Neural progenitor cell (in vitro differentiated cells): ENCODE data around the gene RAB9A. TPM values are rescaled to one million over a fixed set of nuclear protein-coding genes. Genes with fewer than 3 reads are reported as not detected.
"Not testable (repeated sequence)": the region's sequence is repeated elsewhere in the genome, so short reads cannot be mapped to it uniquely, and the experiment has no call there.

Experiments
- DNase-seq: peaks from one replicate; pipeline ENCODE4 v3.0.0-alpha.2; 2016; ENCODE audit warnings: low spot score
- H2AFZ ChIP-seq: fragments of 200-600 bp; sonication (generic); replicated peaks from 2 replicates; pipeline ENCODE4 v1.6.1; 2016; ENCODE audit warnings: antibody characterized with exemption
- H3F3A ChIP-seq: fragments of 200-600 bp; sonication (generic); 2 replicates; pipeline ENCODE4 v1.6.1; 2016; ENCODE audit warnings: antibody characterized with exemption, low read depth
- H3K27ac ChIP-seq: fragments of 200-600 bp; sonication (generic); 2 replicates; pipeline ENCODE4 v1.5.1; 2016; ENCODE audit warnings: mild to moderate bottlenecking
- H3K27me3 ChIP-seq: fragments of 200-600 bp; sonication (generic); 2 replicates; pipeline ENCODE4 v1.6.1; 2016; ENCODE audit warnings: mild to moderate bottlenecking, moderate library complexity
- H3K36me3 ChIP-seq: fragments of 200-600 bp; sonication (generic); 2 replicates; pipeline ENCODE4 v1.5.1; 2016
- H3K4me1 ChIP-seq: fragments of 200-600 bp; sonication (generic); 2 replicates; pipeline ENCODE4 v1.6.1; 2016; ENCODE audit warnings: mixed run types
- H3K4me2 ChIP-seq: fragments of 200-600 bp; sonication (generic); 2 replicates; pipeline ENCODE4 v1.6.1; 2016
- H3K4me3 ChIP-seq: fragments of 200-600 bp; sonication (generic); 2 replicates; pipeline ENCODE4 v1.5.1; 2016
- H3K79me2 ChIP-seq: fragments of 200-600 bp; sonication (generic); 2 replicates; pipeline ENCODE4 v1.6.1; 2016; ENCODE audit warnings: low read depth
- H3K9ac ChIP-seq: fragments of 200-600 bp; sonication (generic); 2 replicates; pipeline ENCODE4 v1.6.1; 2016
- H3K9me3 ChIP-seq: fragments of 200-600 bp; sonication (generic); 2 replicates; pipeline ENCODE4 v1.5.1; 2016; ENCODE audit warnings: low read depth
- H4K20me1 ChIP-seq: fragments of 200-600 bp; sonication (generic); 2 replicates; pipeline ENCODE4 v1.6.1; 2016; ENCODE audit warnings: low read depth
- H3K27ac Mint-ChIP-seq: 3 replicates; pipeline ENCODE4 v1.8.0; 2021; ENCODE audit warnings: mixed read lengths
- H3K27me3 Mint-ChIP-seq: 2 replicates; pipeline ENCODE4 v1.8.0; 2022; ENCODE audit warnings: low read depth, mild to moderate bottlenecking, inconsistent platforms, moderate library complexity, mixed read lengths; ENCODE audit not compliant: insufficient read depth
- H3K36me3 Mint-ChIP-seq: 3 replicates; pipeline ENCODE4 v1.8.0; 2021; ENCODE audit warnings: mixed read lengths
- H3K4me1 Mint-ChIP-seq: 3 replicates; pipeline ENCODE4 v1.8.0; 2021; ENCODE audit warnings: mixed read lengths
- H3K4me3 Mint-ChIP-seq: 3 replicates; pipeline ENCODE4 v1.8.0; 2021; ENCODE audit warnings: mild to moderate bottlenecking, moderate library complexity, mixed read lengths
- H3K9me3 Mint-ChIP-seq: 3 replicates; pipeline ENCODE4 v1.8.0; 2020; ENCODE audit warnings: mixed read lengths
- CTCF ChIP-seq: fragments of 200-600 bp; sonication (generic); IDR thresholded peaks from 2 replicates; pipeline ENCODE4 v1.5.1; 2017; ENCODE audit warnings: antibody characterized with exemption, mild to moderate bottlenecking
- EZH2 ChIP-seq: fragments of 200-600 bp; sonication (generic); IDR thresholded peaks from 2 replicates; pipeline ENCODE4 v1.6.1; 2017; ENCODE audit warnings: antibody characterized with exemption, mild to moderate bottlenecking, moderate library complexity
- EZH2phosphoT487 ChIP-seq: fragments of 200-600 bp; sonication (generic); IDR thresholded peaks from 2 replicates; pipeline ENCODE4 v1.6.1; 2017; ENCODE audit warnings: antibody characterized with exemption
- total RNA-seq: library from RNA; depleted of rRNA; stranded (reverse); fragments of >200 nt; gene quantifications from 2 replicates; pipeline ENCODE4 v1.2.3, GENCODE V29; 2015; ENCODE audit warnings: low replicate concordance

Gene RAB9A
- total RNA-seq, 1 donor from 2014 or later, result 30.5 TPM

DNA sequence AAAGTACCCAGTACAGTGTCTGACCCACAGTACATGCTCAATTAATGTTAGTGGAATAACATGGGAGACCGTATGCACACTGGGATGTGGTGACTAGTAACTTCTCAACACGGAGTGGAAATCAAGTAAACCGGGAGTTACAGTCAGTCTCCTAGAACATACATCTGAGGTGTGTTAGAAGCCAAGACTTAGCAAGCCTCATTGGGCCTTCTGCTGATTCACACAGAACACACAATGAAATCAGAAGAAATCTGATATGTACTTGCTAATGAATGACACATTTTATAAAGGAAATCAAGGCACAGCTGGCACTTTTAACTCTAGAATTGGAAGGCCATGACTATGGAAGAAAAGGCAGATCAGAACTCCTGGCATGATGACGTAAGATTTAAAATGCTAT, 32.4 kb downstream of the RAB9A start:
- Histone ChIP-seq H4K20me1 (no peaks in the 10 kb centered on the region), H2AFZ (no peak overlapping the region), H3K9me3 (no peaks in the 10 kb centered on the region), H3K4me3 (no peak overlapping the region), H3K27ac (no peak overlapping the region), H3K4me2 (no peak overlapping the region), H3K36me3 (no peaks in the 10 kb centered on the region), H3K27me3 (no peaks in the 10 kb centered on the region), H3K79me2 (peaks cover 13% of the 10 kb centered on the region), H3F3A (no peaks in the 10 kb centered on the region), H3K4me1 (no peaks in the 10 kb centered on the region), H3K9ac (no peak overlapping the region)
- Mint-ChIP-seq H3K4me3 (no peak overlapping the region), H3K27me3 (no peaks in the 10 kb centered on the region), H3K36me3 (peaks cover 29% of the 10 kb centered on the region), H3K4me1 (peaks cover 23% of the 10 kb centered on the region), H3K27ac (no peak overlapping the region), H3K9me3 (peaks cover 17% of the 10 kb centered on the region)
- TF ChIP-seq EZH2 (no peak), EZH2phosphoT487 (no peak), CTCF (no peak)
- DNase-seq, result no peak

GRCh38 chrX:13721819-13722519, 33.0 kb downstream of the RAB9A start:
- H3K27ac Mint-ChIP-seq, result no peak overlapping the region
- Histone ChIP-seq H3K27me3 (no peaks in the 10 kb centered on the region), H3K4me3 (no peak overlapping the region), H3K36me3 (no peaks in the 10 kb centered on the region), H3F3A (no peaks in the 10 kb centered on the region), H3K9me3 (no peaks in the 10 kb centered on the region), H2AFZ (no peak overlapping the region), H3K4me2 (no peak overlapping the region), H3K4me1 (no peaks in the 10 kb centered on the region), H3K27ac (no peak overlapping the region), H3K79me2 (peaks cover 13% of the 10 kb centered on the region), H4K20me1 (no peaks in the 10 kb centered on the region), H3K9ac (no peak overlapping the region)
- H3K4me3 Mint-ChIP-seq, result no peak overlapping the region
- DNase-seq, result no peak
- peaks cover 32% of the 10 kb centered on the region for H3K36me3 Mint-ChIP-seq
- peaks cover 22% of the 10 kb centered on the region for H3K9me3 Mint-ChIP-seq
- peaks cover 23% of the 10 kb centered on the region for H3K4me1 Mint-ChIP-seq
- TF ChIP-seq EZH2phosphoT487 (no peak), CTCF (no peak), EZH2 (no peak)
- H3K27me3 Mint-ChIP-seq, result no peaks in the 10 kb centered on the region

GRCh38 chrX:13724878-13725277, 36.0 kb downstream of the RAB9A start:
- Mint-ChIP-seq H3K36me3 (peaks cover 47% of the 10 kb centered on the region), H3K9me3 (peaks cover 48% of the 10 kb centered on the region)
- DNase-seq, result peak; percentile 32
- not testable (repeated sequence) for H2AFZ ChIP-seq, H3K4me2 ChIP-seq, H3K4me3 Mint-ChIP-seq, H3K27ac Mint-ChIP-seq, H4K20me1 ChIP-seq, H3K27me3 ChIP-seq, H3F3A ChIP-seq, H3K36me3 ChIP-seq, H3K4me1 ChIP-seq, H3K27me3 Mint-ChIP-seq, H3K4me1 Mint-ChIP-seq, H3K9ac ChIP-seq, H3K27ac ChIP-seq, H3K4me3 ChIP-seq, H3K9me3 ChIP-seq
- peaks cover 34% of the 10 kb centered on the region for H3K79me2 ChIP-seq

DNA sequence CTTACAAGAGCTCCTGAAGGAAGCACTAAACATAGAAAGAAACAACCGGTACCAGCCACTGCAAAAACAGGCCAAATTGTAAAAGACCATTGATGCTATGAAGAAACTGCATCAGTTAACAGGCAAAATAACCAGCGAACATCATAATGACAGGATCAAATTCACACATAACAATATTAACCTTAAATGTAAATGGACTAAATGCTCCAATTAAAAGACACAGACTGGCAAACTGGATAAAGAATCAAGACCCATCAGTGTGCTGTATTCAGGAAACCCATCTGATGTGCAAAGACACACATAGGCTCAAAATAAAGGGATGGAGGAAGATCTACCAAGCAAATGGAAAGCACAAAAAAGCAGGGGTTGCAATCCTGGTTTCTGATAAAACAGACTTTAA, 37.7 kb downstream of the RAB9A start:
- H3K79me2 ChIP-seq, result peaks cover 50% of the 10 kb centered on the region
- not testable (repeated sequence) for H3K27me3 Mint-ChIP-seq, H3K9me3 ChIP-seq, H2AFZ ChIP-seq, H3K4me3 Mint-ChIP-seq, DNase-seq, H3K4me1 ChIP-seq, H4K20me1 ChIP-seq, H3K9ac ChIP-seq, H3K27ac Mint-ChIP-seq, H3K4me3 ChIP-seq, H3F3A ChIP-seq, H3K36me3 ChIP-seq, H3K4me2 ChIP-seq, H3K27me3 ChIP-seq, H3K4me1 Mint-ChIP-seq, H3K27ac ChIP-seq
- Mint-ChIP-seq H3K36me3 (peaks cover 49% of the 10 kb centered on the region), H3K9me3 (peaks cover 50% of the 10 kb centered on the region)

DNA sequence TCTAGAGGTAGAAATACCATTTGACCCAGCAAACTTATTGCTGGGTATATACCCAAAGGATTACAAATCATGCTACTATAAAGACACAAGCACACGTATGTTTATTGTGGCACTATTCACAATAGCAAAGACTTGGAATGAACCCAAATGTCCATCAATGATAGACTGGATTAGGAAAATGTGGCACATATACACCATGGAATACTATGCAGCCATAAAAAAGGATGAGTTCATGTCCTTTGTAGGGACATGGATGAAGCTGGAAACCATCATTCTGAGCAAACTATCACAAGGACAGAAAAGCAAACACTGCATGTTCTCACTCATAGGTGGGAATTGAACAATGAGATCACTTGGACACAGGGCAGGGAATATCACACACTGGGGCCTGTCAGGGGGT, 41.6 kb downstream of the RAB9A start:
- H3K4me3 ChIP-seq, DNase-seq, H3K27me3 ChIP-seq, H3K27me3 Mint-ChIP-seq, H3K27ac ChIP-seq, H3K27ac Mint-ChIP-seq, H3K9ac ChIP-seq, H3K4me3 Mint-ChIP-seq, H3K4me2 ChIP-seq, H3K4me1 ChIP-seq, H4K20me1 ChIP-seq, H2AFZ ChIP-seq, H3K36me3 ChIP-seq, H3K9me3 ChIP-seq, H3F3A ChIP-seq: not testable (repeated sequence)
- Mint-ChIP-seq H3K4me1 (peaks cover 14% of the 10 kb centered on the region), H3K9me3 (peaks cover 40% of the 10 kb centered on the region), H3K36me3 (peaks cover 42% of the 10 kb centered on the region)
- peaks cover 70% of the 10 kb centered on the region for H3K79me2 ChIP-seq
